Immature natural killer cell (primary cell): ENCODE measurements around the gene INPP4A. TPM values are rescaled to one million over a fixed set of nuclear protein-coding genes. Genes with fewer than 3 reads are reported as not detected.

ENCODE experiments used
- polyA plus RNA-seq, 3 donors: library from polyadenylated mRNA; unstranded; fragments of 300-500 nt; fragmentation: Illumina TruSeq; gene quantifications; one replicate each; pipeline ENCODE4 v1.2.3, GENCODE V29; 2021

INPP4A gene
- polyA plus RNA-seq, 3 donors from 2014 or later = 34.1 to 101 (median 35.0) TPM

Other genes starting within 250 kb of the INPP4A start
- gene CNGA3, start 98.4 kb upstream of the INPP4A start, polyA plus RNA-seq = not detected
- 10 to 100 TPM; 34.0 to 54.6 (median 37.5) TPM for gene COA5, start 163.7 kb downstream of the INPP4A start, polyA plus RNA-seq
- 10 to 100 TPM; 42.1 to 73.4 (median 58.6) TPM for gene UNC50, start 163.7 kb downstream of the INPP4A start, polyA plus RNA-seq